Epithelial cell of proximal tubule (primary cell): ENCODE results near the gene INPP5J. TPM values are rescaled to one million over a fixed set of nuclear protein-coding genes. Genes with fewer than 3 reads are reported as not detected.

ENCODE experiments used
- DNase-seq: peaks from one replicate; pipeline ENCODE4 v3.0.0-alpha.2; 2011; ENCODE audit warnings: low read depth
- H3K4me3 ChIP-seq: 2 replicates; pipeline ENCODE4 v1.5.1; 2011; ENCODE audit warnings: low read depth, mild to moderate bottlenecking, low read length
- total RNA-seq: library from RNA; depleted of rRNA; stranded (reverse); fragments of >200 nt; gene quantifications from 2 replicates; pipeline ENCODE4 v1.2.3, GENCODE V29; 2015
- TF ChIP-seq, protein P1 (sequence below): conservative IDR thresholded peaks from 2 replicates; pipeline ENCODE4 v1.5.1; 2012; ENCODE audit warnings: low read depth, mild to moderate bottlenecking, low read length

The INPP5J gene
- total RNA-seq, 1 donor from 2014 or later = 1.2 TPM

DNA sequence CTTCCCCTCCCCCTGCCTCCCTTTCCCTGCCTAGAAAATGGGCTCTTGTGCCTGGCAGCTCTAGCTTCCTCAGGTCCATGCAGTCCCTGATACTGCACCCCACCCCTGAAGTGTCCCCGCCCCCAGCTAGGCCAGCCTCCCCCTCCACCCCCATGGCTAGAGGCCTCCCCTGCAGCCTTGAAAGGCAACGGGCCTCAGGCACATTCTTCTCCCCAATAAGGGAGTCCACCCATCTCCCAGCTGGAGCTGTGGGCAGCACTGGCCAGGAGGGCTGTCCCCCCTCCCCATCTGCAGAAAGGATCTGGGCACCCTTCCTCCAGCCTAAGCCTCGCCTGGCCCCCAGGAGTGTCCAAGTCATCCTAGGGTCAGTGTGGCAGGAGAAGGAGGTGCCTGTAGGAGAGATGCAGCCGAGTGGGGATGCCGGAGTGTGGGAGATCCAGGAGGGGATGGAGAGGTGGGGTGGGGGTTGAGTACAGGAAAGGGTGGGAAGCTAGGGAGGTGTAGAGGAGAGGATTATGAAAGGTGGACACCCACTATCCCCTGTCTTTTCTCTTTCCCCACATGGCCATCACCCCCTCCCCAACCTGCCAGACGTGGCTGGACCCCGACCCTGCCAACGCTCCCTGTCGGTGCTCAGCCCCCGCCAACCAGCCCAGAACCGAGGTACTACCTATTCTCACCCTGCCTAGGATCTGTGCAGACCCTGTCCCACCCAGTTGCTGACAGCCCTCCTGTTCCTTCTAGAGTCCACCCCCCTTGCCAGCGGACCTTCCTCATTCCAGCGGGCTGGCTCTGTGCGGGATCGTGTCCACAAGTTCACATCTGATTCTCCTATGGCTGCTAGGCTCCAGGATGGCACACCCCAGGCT, 32.3 kb upstream of the INPP5J start:
- TF ChIP-seq, protein P1, sequence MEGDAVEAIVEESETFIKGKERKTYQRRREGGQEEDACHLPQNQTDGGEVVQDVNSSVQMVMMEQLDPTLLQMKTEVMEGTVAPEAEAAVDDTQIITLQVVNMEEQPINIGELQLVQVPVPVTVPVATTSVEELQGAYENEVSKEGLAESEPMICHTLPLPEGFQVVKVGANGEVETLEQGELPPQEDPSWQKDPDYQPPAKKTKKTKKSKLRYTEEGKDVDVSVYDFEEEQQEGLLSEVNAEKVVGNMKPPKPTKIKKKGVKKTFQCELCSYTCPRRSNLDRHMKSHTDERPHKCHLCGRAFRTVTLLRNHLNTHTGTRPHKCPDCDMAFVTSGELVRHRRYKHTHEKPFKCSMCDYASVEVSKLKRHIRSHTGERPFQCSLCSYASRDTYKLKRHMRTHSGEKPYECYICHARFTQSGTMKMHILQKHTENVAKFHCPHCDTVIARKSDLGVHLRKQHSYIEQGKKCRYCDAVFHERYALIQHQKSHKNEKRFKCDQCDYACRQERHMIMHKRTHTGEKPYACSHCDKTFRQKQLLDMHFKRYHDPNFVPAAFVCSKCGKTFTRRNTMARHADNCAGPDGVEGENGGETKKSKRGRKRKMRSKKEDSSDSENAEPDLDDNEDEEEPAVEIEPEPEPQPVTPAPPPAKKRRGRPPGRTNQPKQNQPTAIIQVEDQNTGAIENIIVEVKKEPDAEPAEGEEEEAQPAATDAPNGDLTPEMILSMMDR = no peak
- DNase-seq = no peak
- no peak overlapping the region for H3K4me3 ChIP-seq

- TF ChIP-seq, protein P1 = no peak
- DNase-seq = no peak
- H3K4me3 ChIP-seq = no peak overlapping the region
Observed at GRCh38 chr22:31091106-31091975, 31.4 kb upstream of the INPP5J start.

DNA sequence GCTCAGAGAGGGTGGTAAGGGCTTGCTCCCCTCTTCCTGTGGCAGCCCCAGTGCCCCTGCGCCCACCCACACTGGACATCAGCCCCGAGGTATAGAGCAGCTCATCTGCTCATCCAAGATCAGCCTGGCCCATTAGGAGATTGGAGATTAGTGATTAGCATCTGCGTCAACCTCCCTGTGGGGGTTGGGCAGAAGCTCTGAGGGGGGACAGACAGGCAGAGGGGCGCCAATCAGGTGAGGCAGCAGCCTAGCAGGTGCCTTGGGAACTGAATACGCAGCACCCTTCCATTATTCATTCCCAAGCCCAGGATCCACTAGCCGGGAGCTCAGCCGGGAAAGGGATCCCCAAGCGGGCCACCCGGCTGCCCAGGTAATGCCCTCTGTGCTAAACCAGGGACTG, 30.6 kb upstream of the INPP5J start:
- H3K4me3 ChIP-seq = no peak overlapping the region
- DNase-seq = no peak
- TF ChIP-seq, protein P1 = no peak

DNA sequence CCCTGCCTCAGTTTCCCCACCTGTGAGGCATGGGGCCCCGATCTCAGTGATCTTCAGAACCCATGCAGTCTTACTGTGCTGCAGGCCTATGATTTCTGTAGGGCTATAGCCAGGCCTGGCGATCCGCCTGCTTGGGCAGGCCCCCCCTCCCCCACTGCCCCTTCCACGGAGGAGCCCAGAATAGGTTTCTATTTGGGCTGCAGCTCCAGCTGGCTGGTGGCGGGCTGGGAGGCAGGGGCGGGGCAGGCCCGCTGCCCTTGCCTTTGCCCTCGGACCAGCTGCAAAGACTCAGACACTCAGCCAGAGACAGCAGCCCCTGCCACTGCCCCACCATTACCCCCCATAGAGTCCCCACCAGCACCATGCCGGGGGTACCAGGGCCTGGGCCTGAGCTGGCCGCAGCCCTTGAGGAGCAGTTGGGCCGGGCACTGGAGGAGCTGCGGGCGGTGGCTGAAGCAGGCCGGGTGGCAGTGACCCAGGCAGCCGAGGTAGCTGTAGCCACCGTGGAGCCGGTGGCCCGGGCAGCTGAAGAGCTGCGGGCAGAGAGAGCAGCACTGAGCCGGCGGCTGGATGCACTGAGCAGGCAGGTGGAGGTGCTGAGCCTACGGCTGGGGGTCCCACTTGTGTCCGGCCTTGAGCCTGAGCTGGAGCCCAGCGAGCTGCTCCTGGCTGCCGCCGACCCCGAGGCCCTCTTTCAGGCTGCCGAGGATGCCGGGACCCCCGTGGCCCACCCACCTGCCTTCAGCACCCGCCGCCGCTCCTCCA, 29.5 kb upstream of the INPP5J start:
- TF ChIP-seq, protein P1 = no peak
- no peak overlapping the region for H3K4me3 ChIP-seq

GRCh38 chr22:31094021-31094551, 28.7 kb upstream of the INPP5J start:
- TF ChIP-seq, protein P1 = no peak
- no peak overlapping the region for H3K4me3 ChIP-seq
- DNase-seq = no peak

More for the DNA sequence above, 29.5 kb upstream of the INPP5J start:
- DNase-seq = no peak

DNA sequence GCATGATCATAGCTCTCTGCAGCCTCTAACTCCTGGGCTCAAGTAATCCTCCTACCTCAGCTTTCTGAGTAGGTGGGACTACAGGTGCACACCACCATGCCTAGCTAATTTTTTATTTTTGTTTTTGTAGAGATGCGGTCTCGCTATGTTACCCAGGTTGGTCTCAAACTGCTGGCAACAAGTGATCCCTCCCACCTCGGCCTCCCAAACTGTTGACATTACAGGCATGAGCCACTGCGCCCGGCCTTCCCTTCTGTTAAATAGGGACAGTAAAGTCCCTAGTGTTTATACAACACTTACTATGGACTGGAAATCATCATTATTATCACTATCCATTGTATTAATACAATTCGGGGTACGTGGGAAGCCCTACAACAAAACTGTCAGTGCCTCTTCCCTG, 28.0 kb upstream of the INPP5J start:
- TF ChIP-seq, protein P1 = no peak
- DNase-seq = no peak
- H3K4me3 ChIP-seq = no peak overlapping the region
